GM21717 (cell line): ENCODE measurements around the gene C5orf63.
"Not testable (repeated sequence)": the region's sequence is repeated elsewhere in the genome, so short reads cannot be mapped to it uniquely, and the experiment has no call there.

ENCODE experiments used
- ATAC-seq: cut with Tn5 transposase; IDR thresholded peaks from one replicate; pipeline ENCODE4 v1.9.1; 2021; ENCODE audit warnings: mild to moderate bottlenecking, moderate library complexity; ENCODE audit not compliant: unreplicated experiment

The C5orf63 gene

GRCh38 chr5:127076315-127077129, 3.2 kb upstream of the C5orf63 start:
- no peak for ATAC-seq

- ATAC-seq: no peak
Measured at GRCh38 chr5:127074466-127074865, 1.2 kb upstream of the C5orf63 start.

GRCh38 chr5:127070243-127070642, 3.1 kb downstream of the C5orf63 start:
- no peak for ATAC-seq

- no peak for ATAC-seq
Measured at GRCh38 chr5:127068493-127069214, 4.6 kb downstream of the C5orf63 start.

GRCh38 chr5:127066721-127067120, 6.6 kb downstream of the C5orf63 start:
- ATAC-seq: no peak

- no peak for ATAC-seq
Measured at GRCh38 chr5:127064253-127064840, 9.0 kb downstream of the C5orf63 start.

GRCh38 chr5:127063257-127063913, 9.9 kb downstream of the C5orf63 start:
- no peak for ATAC-seq

GRCh38 chr5:127061956-127062355, 11.3 kb downstream of the C5orf63 start:
- ATAC-seq: no peak

GRCh38 chr5:127061537-127061936, 11.8 kb downstream of the C5orf63 start:
- no peak for ATAC-seq

GRCh38 chr5:127060470-127060985, 12.8 kb downstream of the C5orf63 start:
- peak; percentile 63 for ATAC-seq

- no peak for ATAC-seq
Measured at GRCh38 chr5:127056896-127057295, 16.4 kb downstream of the C5orf63 start.

- no peak for ATAC-seq
Measured at GRCh38 chr5:127055880-127056653, 17.2 kb downstream of the C5orf63 start.

GRCh38 chr5:127053551-127053950, 19.8 kb downstream of the C5orf63 start:
- ATAC-seq: not testable (repeated sequence)

- no peak for ATAC-seq
Measured at GRCh38 chr5:127053049-127053448, 20.3 kb downstream of the C5orf63 start.

GRCh38 chr5:127051591-127051990, 21.7 kb downstream of the C5orf63 start:
- ATAC-seq: no peak

GRCh38 chr5:127046343-127047072, 26.8 kb downstream of the C5orf63 start:
- no peak for ATAC-seq

GRCh38 chr5:127042593-127042992, 30.7 kb downstream of the C5orf63 start:
- no peak for ATAC-seq

- ATAC-seq: no peak
Measured at GRCh38 chr5:127041571-127041970, 31.7 kb downstream of the C5orf63 start.

GRCh38 chr5:127040796-127041520, 32.3 kb downstream of the C5orf63 start:
- no peak for ATAC-seq
